HL-60 (cell line): Measurements from ENCODE around the gene RGS6.

Source experiments
- DNase-seq, 2 experiments: peaks; one replicate each; pipeline ENCODE4 v3.0.0-alpha.2; 2010 to 2020; ENCODE audit warnings: low read depth in 1 of 2, low spot score in 1 of 2
- H3K27ac ChIP-seq: fragments of 250-450 bp; sonication (Bioruptor Pico); replicated peaks from 2 replicates; pipeline ENCODE4 v1.5.1; 2020; ENCODE audit warnings: mild to moderate bottlenecking, moderate library complexity
- H3K27me3 ChIP-seq: fragments of 250-450 bp; sonication (Bioruptor Pico); 2 replicates; pipeline ENCODE4 v1.5.1; 2021; ENCODE audit warnings: mild to moderate bottlenecking, moderate library complexity; ENCODE audit not compliant: insufficient read depth, poor library complexity, severe bottlenecking
- H3K4me3 ChIP-seq: replicated peaks from 2 replicates; pipeline ENCODE4 v1.5.1; 2011; ENCODE audit warnings: mild to moderate bottlenecking, control low read depth, low read length; ENCODE audit not compliant: insufficient read depth
- GABPA ChIP-seq: IDR thresholded peaks from 2 replicates; pipeline ENCODE4 v1.6.1; 2012; ENCODE audit warnings: low read depth
- POLR2AphosphoS5 ChIP-seq: IDR thresholded peaks from 2 replicates; pipeline ENCODE4 v1.6.1; 2012; ENCODE audit warnings: low read depth
- SPI1 ChIP-seq: IDR thresholded peaks from 2 replicates; pipeline ENCODE4 v1.6.1; 2012; ENCODE audit warnings: low read depth, mild to moderate bottlenecking, borderline replicate concordance
- TF ChIP-seq, protein P1 (sequence below): IDR thresholded peaks from 2 replicates; pipeline ENCODE4 v1.6.1; 2012; ENCODE audit warnings: low read depth; ENCODE audit not compliant: insufficient replicate concordance
- TF ChIP-seq, protein P2 (sequence below): IDR thresholded peaks from one replicate; pipeline ENCODE4 v1.5.1; 2011; ENCODE audit warnings: low read length, control low read depth, inconsistent platforms; ENCODE audit not compliant: insufficient read depth

RGS6 gene

DNA sequence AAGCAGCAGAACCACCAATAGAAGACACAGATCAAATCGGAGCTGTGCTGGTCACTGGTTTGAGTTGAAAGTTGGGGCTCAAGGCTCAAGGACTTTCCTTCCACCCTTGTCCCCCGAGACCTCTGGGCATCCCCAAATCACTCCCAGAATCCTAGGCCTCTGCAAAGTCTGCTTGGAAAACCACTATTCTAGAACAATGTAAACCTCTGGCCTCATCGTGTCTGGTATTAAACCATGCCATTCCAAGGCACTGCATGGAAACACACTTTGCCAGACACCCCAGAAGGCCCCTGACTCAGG lies 673.6 kb downstream of the RGS6 start:
- no peak for DNase-seq
- no peak for TF ChIP-seq GABPA
- TF ChIP-seq, protein P1, sequence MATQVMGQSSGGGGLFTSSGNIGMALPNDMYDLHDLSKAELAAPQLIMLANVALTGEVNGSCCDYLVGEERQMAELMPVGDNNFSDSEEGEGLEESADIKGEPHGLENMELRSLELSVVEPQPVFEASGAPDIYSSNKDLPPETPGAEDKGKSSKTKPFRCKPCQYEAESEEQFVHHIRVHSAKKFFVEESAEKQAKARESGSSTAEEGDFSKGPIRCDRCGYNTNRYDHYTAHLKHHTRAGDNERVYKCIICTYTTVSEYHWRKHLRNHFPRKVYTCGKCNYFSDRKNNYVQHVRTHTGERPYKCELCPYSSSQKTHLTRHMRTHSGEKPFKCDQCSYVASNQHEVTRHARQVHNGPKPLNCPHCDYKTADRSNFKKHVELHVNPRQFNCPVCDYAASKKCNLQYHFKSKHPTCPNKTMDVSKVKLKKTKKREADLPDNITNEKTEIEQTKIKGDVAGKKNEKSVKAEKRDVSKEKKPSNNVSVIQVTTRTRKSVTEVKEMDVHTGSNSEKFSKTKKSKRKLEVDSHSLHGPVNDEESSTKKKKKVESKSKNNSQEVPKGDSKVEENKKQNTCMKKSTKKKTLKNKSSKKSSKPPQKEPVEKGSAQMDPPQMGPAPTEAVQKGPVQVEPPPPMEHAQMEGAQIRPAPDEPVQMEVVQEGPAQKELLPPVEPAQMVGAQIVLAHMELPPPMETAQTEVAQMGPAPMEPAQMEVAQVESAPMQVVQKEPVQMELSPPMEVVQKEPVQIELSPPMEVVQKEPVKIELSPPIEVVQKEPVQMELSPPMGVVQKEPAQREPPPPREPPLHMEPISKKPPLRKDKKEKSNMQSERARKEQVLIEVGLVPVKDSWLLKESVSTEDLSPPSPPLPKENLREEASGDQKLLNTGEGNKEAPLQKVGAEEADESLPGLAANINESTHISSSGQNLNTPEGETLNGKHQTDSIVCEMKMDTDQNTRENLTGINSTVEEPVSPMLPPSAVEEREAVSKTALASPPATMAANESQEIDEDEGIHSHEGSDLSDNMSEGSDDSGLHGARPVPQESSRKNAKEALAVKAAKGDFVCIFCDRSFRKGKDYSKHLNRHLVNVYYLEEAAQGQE: no peak
- no peak for TF ChIP-seq POLR2AphosphoS5
- TF ChIP-seq, protein P2, sequence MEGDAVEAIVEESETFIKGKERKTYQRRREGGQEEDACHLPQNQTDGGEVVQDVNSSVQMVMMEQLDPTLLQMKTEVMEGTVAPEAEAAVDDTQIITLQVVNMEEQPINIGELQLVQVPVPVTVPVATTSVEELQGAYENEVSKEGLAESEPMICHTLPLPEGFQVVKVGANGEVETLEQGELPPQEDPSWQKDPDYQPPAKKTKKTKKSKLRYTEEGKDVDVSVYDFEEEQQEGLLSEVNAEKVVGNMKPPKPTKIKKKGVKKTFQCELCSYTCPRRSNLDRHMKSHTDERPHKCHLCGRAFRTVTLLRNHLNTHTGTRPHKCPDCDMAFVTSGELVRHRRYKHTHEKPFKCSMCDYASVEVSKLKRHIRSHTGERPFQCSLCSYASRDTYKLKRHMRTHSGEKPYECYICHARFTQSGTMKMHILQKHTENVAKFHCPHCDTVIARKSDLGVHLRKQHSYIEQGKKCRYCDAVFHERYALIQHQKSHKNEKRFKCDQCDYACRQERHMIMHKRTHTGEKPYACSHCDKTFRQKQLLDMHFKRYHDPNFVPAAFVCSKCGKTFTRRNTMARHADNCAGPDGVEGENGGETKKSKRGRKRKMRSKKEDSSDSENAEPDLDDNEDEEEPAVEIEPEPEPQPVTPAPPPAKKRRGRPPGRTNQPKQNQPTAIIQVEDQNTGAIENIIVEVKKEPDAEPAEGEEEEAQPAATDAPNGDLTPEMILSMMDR: no peak
- no peak for TF ChIP-seq SPI1
- no peaks in the 10 kb centered on the region for H3K27me3 ChIP-seq
- no peak overlapping the region for H3K27ac ChIP-seq
- H3K4me3 ChIP-seq: no peak overlapping the region

DNA sequence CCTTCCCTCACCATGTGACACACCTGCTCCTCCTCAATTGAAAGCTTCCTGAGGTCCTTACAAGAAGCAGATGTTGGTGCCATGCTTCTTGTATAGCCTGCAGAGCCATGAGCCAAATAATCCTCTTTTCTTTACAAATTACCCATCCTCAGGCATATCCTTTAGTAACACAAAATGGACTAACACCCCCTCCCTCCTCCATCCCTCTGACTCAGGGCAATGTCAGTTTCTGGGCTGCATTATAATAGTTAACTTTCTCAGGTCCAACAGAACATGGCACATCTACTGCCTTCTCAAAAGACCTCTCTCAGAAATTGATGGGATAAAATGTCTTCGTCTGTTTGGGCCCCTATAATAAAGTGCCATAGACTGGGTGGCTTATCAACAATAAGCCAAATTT lies 674.6 kb downstream of the RGS6 start:
- no peak for DNase-seq
- TF ChIP-seq POLR2AphosphoS5 (no peak), SPI1 (no peak), GABPA (no peak)
- TF ChIP-seq, protein P2: no peak
- TF ChIP-seq, protein P1: no peak
- Histone ChIP-seq H3K4me3 (no peak overlapping the region), H3K27ac (no peak overlapping the region), H3K27me3 (no peaks in the 10 kb centered on the region)

DNA sequence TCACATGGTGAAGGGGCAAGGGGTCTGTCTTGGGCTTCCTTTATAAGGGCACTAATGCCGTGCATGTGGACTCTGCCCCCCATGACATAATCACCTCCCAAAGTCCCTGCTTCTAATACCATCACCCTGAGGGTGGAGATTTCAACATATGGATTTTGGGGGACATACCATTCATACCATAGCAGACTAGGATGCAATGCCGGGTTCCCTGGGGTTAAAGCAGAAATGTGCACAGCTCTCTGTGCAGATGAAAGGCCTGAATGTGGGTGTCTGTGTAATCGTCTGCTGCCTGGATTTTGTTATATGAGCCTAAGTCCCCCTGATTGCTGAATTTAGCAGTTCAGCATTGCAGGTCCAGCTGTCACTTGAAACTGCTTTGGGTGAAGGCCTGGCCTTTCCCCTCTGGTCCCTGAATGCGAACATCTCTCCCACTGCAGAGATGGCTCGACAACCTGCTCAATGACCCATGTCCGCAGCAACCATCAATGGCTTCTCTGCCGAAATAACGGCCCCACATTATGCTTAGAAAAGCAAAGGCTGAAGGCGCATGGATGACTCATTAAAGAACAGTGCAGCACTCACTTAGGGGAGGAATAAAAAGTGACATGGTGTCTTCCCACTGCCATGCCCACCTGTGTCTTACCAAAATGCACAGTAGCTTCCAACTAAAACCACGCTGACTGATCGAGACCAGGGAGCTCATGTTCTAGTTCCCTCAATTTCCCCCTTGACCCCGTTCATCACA lies 675.3 kb downstream of the RGS6 start:
- Histone ChIP-seq H3K27me3 (no peaks in the 10 kb centered on the region), H3K27ac (no peak overlapping the region), H3K4me3 (no peak overlapping the region)
- TF ChIP-seq GABPA: no peak
- TF ChIP-seq SPI1: no peak
- TF ChIP-seq POLR2AphosphoS5: no peak
- TF ChIP-seq, protein P2: no peak
- TF ChIP-seq, protein P1: no peak
- no peak for DNase-seq
